GM19397 (cell line): ENCODE measurements around the gene FAM228B.
"Not testable (repeated sequence)": the region's sequence is repeated elsewhere in the genome, so short reads cannot be mapped to it uniquely, and the experiment has no call there.

ENCODE experiments used
- ATAC-seq: cut with Tn5 transposase; IDR thresholded peaks from one replicate; pipeline ENCODE4 v1.9.1; 2021; ENCODE audit warnings: mild to moderate bottlenecking, moderate library complexity; ENCODE audit not compliant: unreplicated experiment

Gene FAM228B

DNA sequence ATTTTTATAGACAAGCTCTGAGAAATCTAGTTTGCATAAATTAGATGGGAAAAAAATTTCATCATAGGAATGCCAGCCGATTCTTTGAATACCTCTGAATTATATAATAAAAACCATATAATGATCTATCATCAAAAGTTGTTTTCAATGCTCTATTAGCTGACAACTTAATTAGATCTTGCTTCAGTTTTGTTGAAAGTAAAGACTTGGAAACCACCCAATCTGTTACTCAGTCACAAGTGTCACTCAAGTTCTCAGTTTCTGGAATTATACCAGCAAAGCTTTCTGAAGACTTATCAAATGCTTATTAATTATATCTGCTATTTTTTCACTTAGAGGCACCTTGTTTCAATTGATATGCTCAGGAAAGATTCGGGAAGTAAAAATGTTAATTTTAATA, 21.3 kb upstream of the FAM228B start:
- ATAC-seq: no peak

DNA sequence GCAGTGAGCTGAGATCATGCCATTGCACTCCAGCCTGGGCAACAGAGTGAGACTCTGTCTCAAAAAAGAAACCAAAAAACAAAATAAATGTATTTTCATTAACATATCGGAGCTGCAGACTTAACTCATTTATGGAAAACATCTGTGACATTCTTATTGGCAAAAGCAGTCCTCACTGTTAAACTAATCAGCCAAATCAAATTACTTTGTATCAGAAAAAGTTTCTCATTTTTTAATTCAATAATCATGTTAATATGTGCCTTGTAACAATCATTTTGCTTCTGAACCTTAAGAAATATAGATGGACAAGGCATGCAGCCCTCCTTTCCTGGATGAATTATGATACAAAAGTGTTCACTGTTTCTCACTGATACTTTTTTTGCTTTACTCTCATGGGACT, 20.6 kb upstream of the FAM228B start:
- ATAC-seq: no peak

DNA sequence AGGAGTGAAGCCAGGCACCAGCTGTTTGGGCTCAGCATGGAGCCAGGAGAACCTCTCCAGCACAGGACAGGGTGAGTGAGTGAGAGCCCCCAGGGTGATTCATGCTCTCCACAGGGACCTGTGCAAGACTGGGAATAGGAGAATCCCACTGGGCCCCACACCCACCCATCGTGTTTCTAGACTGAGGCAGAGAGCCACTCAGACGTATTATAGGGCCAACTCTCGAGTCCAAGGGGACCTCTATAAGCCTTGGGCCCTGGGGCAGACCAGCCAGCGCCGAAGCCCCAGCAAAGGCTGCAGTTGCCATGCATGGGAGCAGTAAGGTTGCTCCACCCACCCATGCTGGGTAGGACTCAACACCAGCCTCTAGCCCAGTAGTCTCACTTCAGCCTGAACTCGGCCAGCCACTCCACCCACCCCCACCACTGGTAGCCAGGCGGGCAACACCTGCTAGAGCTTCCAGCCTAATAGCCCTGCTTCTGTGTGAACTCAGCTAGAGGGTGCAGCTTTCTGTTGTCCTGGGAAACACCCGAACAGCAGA, 19.1 kb upstream of the FAM228B start:
- no peak for ATAC-seq

DNA sequence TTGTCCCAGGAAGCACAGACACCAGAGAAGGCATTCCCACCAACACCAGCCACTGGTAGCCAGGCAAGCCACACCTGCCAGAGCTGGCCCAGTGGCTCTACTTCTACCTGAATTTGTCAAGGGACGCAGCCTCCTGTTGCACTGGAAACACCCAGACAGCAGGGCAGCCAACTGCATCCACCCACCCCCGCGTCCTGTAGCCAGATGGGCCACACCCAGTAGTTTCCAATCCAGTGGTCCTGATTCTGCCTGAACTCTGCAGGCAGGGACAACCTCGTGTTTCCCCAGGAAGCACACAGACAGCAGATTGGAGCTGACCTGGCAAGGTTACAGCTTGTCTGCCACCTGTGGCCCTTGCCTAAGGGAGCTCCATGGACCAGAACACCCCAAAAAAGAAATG, 18.4 kb upstream of the FAM228B start:
- ATAC-seq: no peak

DNA sequence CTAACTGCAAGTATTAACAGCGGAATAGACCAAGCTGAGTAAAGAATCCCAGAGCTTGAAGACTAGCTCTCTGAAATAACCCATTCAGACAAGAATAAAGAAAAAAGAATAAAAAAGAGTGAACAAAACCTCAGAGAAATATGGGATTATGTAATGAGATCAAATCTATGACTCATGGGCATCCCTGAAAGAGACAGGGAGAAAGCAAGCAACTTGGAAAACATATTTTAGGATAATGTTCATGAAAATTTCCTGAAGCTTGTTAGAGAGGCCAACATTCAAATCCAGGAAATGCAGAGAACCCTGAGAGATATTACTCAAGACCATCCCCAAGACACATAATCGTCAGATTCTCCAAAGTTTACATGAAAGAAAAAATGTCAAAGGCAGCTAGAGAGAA, 17.5 kb upstream of the FAM228B start:
- no peak for ATAC-seq

DNA sequence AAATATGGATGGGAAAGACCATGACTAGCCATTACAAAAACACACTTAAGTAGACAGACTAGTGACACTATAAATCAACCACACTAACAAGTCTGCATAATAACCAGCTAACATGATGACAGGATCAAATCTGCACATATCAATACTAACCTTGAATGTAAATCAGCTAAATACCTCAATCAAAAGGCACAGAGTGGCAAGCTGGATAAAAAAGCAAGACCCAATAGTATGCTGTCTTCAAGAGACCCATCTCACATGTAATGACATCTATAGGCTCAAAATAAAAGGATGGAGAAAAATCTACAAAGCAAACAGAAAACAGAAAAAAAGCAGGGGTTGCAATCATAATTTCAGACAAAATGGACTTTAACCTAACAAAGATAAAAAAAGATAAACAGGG, 16.5 kb upstream of the FAM228B start:
- no peak for ATAC-seq

DNA sequence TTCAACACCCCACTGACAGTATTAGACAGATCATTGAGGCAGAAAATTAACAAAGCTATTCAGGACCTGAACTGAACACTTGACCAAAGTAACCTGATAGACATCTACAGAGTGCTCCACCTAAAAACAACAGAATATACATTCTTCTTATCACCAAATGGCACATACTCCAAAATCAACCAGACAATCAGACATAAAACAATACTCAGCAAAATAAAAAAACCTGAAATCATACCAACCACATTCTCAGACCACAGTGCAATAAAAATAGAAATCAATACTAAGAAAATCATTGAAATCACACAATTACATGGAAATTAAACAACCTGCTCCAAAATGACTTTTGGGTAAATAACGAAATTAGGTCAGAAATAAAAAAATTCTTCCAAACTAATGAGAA, 15.9 kb upstream of the FAM228B start:
- ATAC-seq: no peak

DNA sequence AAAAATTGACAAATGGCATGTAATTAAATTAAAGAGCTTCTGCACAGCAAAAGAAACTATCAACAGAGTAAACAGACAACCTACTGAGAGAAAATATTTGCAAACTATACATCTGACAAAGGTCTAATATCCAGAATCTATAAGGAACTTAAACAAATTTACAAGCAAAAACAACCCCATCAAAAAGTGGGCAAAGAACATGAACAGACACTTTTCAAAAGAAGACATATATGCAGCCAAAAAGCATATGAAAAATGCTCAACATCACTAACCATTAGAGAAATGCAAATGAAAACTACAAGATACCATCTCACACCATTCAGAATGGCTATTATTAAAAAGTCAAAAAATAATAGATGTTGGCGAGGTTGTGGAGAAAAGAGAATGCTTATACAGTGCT, 13.8 kb upstream of the FAM228B start:
- ATAC-seq: not testable (repeated sequence)

DNA sequence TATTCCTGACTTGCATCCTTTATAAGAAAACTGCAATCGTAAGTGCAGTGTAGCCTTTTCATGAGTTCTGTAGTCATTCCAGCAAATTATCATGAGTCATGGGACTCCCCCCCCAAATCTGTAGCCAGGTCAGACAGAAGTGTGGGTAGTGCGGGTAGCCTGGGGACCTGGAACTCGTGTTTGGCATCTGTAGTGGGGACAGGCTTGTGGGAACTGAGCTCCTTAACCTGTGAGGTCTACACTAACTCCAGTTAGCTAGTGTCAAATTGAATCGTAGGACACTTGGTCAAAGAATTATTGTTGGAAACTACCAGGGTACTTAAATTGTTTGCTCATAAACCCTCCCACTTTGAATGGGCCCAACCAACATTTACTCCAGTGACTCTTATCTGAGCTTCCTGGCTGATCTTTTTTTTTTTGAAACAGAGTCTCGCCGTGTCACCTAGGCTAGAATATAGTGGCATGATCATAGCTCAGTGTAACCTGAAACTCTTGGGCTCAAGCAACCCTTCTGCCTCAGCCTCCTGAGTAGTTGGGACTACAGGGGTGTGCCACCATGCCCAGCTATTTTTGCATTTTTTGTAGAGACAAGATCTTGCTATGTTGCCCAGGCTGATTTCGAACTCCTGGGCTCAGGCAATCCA, 12.5 kb upstream of the FAM228B start:
- no peak for ATAC-seq

DNA sequence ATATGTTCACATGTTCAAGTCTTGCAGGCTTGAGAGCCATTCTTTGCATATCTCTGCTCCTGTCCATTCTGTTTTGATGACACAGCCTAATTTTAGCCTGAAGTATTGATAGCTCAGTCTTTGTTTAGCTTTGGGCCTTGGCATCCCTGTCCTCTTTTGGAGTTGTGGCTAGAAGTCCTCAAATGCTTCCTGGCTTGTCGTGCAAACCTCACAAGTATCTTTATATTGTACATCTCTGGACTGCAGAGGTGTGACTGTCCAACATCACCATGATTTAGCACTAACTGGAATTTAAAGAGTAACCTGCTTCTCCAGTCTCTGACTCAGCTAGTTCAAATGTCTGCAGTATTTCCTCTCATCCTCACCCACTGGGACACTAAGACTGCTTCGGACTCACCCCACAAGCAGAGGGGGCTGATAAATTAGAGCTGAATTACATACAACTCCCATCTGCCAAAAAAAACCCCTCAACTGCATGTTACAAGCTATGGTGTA, 11.8 kb upstream of the FAM228B start:
- ATAC-seq: no peak

DNA sequence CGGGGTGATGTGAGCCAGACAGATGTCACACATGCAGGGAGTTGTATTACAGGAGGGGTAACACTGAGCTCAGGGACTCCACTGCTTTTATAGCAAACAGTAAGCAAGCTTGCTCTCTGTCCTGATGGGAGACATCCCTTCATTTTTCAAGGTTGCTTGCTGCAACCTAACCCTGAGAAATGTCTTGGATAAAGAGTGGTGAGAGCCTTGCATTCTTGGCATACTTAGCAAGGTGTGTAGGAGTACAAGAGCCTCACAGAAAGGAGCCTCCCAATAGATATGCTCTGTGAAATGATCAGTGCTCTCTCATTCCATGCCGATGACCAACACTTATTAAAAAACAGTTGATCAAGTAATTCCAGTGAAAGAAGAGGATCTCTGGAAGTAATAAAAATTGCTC, 8.2 kb upstream of the FAM228B start:
- no peak for ATAC-seq

DNA sequence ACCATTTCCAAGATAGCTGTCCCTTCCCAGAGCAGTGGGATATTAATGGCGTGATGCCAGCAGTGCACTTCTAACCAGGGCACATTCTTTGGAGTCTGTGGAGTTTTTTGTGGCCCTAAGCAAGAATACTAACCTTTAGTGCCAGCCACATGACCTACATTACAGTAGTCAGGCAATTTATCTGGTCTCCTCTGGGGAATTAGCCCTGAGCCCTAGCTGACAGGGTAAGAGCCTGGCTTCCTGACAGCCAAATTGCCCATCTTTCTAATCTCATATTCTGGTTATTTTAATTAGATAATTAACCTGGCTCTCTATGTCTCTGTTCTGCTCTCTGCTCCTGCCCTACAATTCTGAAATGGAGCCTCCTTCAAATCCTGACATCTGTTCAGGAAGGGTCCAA, 5.4 kb upstream of the FAM228B start:
- no peak for ATAC-seq

DNA sequence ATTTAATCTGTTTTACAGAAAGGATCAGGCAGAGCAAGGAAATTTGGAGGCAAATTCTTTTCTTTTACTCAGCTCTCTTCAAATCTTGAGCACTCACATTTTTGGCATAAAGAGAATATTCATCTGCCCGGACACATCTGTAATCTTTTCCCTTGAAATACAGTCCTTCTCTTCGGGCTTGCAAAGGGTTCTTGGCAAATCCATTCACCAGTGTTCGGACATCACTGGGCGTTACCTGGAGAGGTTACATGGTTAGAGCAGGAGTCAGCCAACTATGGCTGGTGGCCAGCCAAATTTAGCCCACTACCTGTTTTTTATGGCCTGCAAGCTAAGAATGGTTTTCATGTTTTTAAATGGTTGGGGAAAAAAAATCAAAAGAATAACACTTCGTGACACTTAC, 2.2 kb upstream of the FAM228B start:
- ATAC-seq: no peak

DNA sequence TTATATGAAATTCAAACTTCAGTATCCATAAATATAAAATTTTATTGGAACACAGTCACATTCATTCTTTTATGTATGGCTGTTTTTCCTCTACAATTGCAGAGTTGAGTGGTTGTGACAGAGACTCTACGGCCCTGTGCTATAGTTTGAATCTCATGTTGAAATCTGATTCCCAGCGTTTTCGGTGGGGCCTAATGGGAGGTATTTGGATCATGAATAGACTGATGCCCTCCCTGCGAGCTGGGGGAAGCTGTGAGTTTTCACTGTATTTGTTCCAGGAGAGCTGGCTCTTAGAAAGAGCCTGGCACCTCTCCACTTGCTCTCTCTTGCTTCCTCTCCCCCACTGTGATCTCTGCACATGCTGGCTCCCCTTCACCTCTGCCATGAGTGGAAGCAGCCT, 1.8 kb upstream of the FAM228B start:
- ATAC-seq: no peak

DNA sequence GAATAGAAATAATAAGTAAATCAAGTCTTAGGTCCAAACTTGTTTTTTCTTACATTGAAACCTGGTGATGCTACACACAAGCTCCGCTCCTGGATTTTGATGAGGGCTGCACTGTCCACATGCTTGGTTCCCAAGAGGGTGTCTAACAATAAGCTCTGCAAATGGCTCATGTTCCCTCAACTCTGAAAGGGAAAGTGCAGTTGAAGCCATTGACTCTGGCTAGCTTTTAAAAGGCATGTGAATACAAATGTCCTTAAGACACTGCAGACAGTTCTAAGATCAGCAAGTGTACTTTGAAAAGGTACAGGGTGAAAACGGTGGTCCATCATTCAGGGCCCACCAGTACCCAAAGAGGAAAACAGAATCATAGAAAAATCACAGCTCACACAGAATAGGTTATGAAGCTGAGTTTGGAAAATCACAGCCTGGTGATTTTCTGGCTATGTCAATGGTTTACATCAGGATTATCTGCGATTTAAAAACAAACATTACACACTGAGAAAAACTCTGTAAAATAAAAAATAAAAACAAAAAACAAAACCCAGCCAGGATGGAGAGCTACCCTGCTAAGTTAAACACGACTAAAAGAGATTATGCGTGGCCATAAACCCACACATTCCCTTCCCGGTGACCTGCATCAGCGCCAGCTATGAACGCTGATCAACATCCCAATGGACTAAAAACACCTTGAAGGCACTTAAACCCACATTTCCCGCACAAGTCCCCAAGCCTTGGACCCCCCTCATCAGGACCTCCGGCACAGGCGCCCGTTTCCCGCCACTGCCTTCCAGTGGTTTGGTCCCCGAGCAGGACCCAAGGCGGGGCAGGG, 689 bp upstream of the FAM228B start:
- no peak for ATAC-seq

DNA sequence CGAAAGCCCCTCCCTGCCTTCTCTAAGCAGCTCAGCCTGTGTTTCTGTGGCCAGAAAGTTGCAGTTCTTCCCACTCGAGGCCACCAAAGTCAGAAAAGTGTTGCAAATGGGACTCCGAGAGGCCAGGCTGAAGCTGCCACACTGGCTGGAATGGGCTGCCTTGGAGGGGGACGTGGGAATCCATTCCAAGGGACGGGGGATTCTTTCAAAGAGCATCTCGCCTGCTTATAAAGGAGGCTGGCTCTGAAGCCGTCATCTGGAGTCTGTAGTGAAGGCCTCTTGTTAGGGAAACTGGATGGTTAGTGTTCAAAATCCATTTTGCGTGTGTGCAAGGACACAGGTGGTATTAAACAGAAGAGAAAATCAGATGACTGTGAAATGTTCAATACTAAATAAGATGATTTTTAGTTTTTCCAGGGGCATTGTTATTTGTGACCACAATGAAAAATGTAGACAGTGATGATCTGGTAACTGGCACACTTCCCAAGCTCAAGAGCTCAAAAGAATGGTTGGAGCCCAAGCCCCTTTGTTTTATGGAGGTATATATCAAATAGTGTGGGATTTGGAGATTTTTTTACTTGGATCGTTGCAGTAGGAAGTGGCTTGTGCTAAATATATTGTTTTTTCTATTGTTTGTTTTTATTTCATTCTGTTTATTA, 782 bp downstream of the FAM228B start:
- no peak for ATAC-seq

DNA sequence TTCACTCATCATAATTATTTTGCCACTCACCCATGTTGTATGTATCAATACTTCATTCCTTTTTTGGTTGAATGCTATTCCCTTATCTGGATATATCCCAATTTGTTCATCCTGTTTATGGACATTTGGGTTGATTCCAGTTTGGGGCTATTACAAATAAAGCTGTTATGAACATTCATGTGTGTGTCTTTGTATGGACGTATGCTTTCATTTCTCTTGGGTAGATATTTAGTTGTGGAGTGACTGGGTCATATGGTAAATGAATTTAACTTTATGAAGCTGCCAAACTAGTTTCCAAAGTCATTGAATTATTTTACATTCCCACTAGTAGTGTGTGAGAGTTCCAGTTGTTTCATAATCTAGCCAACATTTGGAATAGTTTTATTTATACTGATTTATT, 2.7 kb downstream of the FAM228B start:
- no peak for ATAC-seq

DNA sequence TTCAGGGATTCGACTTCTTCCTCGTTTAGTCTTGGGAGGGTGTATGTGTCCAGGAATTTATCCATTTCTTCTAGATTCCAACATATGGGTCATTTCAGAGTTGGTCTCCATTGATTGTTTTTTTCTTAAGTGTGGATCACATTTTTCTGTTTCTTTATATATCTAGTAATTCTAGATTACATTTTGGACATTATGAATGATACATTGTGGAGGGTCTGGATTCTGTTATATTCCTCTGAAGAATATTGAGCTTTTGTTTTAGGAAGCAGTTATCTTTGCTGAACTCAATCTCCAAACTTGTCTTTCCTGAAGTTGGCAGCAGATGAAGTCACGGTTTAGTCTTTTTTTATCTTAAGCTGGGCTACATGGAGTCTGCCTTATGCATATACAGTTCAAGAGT, 9.3 kb downstream of the FAM228B start:
- no peak for ATAC-seq

DNA sequence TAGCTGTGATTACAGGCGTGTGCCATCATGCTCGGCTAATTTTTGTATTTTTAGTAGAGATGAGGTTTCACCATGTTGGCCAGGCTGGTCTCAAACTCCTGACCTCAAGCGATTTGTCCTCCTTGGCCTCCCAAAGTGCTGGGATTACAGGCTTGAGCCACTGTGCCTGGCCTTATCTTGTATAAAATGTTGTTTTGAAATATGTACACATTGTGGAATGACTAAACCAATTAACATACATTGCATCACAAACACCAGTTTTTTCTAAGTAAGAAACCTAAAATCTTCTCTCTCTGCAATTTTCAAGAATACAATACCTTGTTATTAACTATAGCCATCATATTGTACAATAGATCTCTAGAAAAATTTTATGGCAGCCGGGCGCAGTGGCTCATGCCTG, 17.0 kb downstream of the FAM228B start:
- ATAC-seq: not testable (repeated sequence)

DNA sequence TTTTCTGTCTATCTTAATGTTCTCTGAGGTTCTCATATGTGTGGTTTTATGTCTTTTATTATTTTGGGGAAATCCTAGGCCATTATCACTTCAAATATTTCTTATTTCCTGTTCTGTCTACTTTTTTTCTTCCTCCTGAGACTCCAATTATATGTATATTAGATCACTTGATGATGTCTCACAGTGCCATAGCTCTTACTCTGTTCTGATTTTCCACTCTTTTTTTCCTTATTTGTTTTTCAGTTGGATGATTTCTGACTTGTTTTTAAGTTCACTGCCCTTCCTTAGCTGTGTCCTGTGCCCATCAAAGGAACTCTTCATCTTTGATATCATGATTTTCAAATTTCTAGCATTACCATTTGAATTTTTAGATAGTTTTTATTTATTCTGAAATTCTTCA, 24.1 kb downstream of the FAM228B start:
- no peak for ATAC-seq

DNA sequence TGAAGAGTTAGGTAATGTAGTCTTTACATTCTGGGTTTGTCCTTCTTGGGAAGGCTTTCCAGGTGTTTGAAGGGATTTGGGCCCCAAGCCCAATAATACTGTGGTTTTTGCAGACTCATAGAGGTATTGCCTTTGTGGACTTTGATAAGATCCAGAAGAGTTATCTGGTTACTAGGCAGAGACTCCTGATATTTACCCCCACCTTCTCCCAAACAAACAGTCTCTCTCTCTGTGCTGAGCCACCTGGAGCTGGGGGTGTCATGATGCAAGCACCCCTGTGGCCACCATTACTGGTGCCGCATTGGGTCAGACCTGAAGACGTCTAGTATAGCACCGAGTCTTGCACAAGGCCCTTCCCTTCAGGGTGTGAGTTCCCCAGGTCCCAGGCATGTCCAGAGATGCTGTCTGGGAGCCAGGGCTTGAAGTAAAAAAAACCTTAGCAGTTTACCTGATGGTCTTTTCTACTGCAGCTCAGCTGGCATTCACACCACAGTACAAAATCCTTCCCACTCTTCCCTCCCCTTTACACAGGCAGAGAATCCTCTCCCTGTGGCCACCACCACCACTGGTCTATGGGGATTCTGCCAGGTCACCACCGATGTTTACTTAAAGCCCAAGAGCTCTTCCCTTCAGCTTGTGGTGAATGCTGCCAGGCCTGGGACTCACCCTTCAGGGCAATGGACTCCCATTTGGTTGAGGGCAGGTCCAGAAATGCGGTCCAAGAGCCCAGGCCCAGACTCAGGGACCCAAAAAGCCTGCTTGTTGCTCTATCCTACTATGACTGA, 29.3 kb downstream of the FAM228B start:
- no peak for ATAC-seq
